Smooth muscle cell (in vitro differentiated cells): ENCODE measurements around the gene SF3B4. TPM values are rescaled to one million over a fixed set of nuclear protein-coding genes. Genes with fewer than 3 reads are reported as not detected.

Experiments
- DNase-seq: peaks from one replicate; lab custom pipeline; 2025; ENCODE audit not compliant: unreplicated experiment; lab: John Stamatoyannopoulos, UW
- H2AFZ ChIP-seq: fragments of 200-600 bp; sonication (generic); 2 replicates; pipeline ENCODE4 v1.6.0; 2016; ENCODE audit warnings: antibody characterized with exemption, low read depth, mild to moderate bottlenecking
- H3F3A ChIP-seq: fragments of 200-600 bp; sonication (generic); 2 replicates; pipeline ENCODE4 v1.6.0; 2017; ENCODE audit warnings: antibody characterized with exemption, low read depth
- H3K27ac ChIP-seq: fragments of 200-600 bp; sonication (generic); 2 replicates; pipeline ENCODE4 v1.5.1; 2016; ENCODE audit warnings: low read depth, mild to moderate bottlenecking
- H3K27me3 ChIP-seq: fragments of 200-600 bp; sonication (generic); 2 replicates; pipeline ENCODE4 v1.6.1; 2016; ENCODE audit warnings: low read depth, mild to moderate bottlenecking
- H3K36me3 ChIP-seq: fragments of 200-600 bp; sonication (generic); 2 replicates; pipeline ENCODE4 v1.5.1; 2016; ENCODE audit warnings: low read depth
- H3K4me1 ChIP-seq: fragments of 200-600 bp; sonication (generic); 2 replicates; pipeline ENCODE4 v1.5.1; 2016; ENCODE audit warnings: low read depth
- H3K4me2 ChIP-seq: fragments of 200-600 bp; sonication (generic); 2 replicates; pipeline ENCODE4 v1.6.0; 2016; ENCODE audit warnings: mild to moderate bottlenecking
- H3K4me3 ChIP-seq: fragments of 200-600 bp; sonication (generic); 2 replicates; pipeline ENCODE4 v1.5.1; 2016; ENCODE audit warnings: mild to moderate bottlenecking
- H3K79me2 ChIP-seq: fragments of 200-600 bp; sonication (generic); 2 replicates; pipeline ENCODE4 v1.6.0; 2016; ENCODE audit warnings: low read depth, mild to moderate bottlenecking
- H3K9ac ChIP-seq: fragments of 200-600 bp; sonication (generic); 2 replicates; pipeline ENCODE4 v1.6.0; 2016; ENCODE audit warnings: low read depth
- H3K9me3 ChIP-seq: fragments of 200-600 bp; sonication (generic); replicated peaks from 2 replicates; pipeline ENCODE4 v1.5.1; 2016; ENCODE audit warnings: low read depth
- H4K20me1 ChIP-seq: fragments of 200-600 bp; sonication (generic); 2 replicates; pipeline ENCODE4 v1.6.0; 2016; ENCODE audit warnings: low read depth
- CTCF ChIP-seq: fragments of 200-600 bp; sonication (generic); IDR thresholded peaks from 2 replicates; pipeline ENCODE4 v1.5.1; 2017; ENCODE audit warnings: borderline replicate concordance, mild to moderate bottlenecking, antibody characterized with exemption; ENCODE audit not compliant: insufficient read depth, poor library complexity, severe bottlenecking
- WGBS: methylation state at CpG from one replicate; pipeline ENCODE4 v1.1.7; 2016; ENCODE audit warnings: low lambda C conversion rate; 5-methylcytosine and 5-hydroxymethylcytosine counted together
- polyA plus RNA-seq: library from polyadenylated mRNA; unstranded; fragments of >200 nt; fragmentation: Nextera tagmentation; extraction: Ambion mirVana; gene quantifications from 2 replicates; pipeline ENCODE4 v1.2.1, GENCODE V29; 2016
- total RNA-seq: library from RNA; depleted of rRNA; stranded (reverse); fragments of >200 nt; gene quantifications from 2 replicates; pipeline ENCODE4 v1.2.3, GENCODE V29; 2014

SF3B4 gene
- total and polyA plus RNA-seq, 2 experiments from 2014 or later: 27.3 to 72.9 TPM

GRCh38 chr1:149934356-149934755, 6.8 kb upstream of the SF3B4 start:
- 98% methylated on average over 2 of the region's 2 CpGs for WGBS
- no peaks in the 10 kb centered on the region for H4K20me1 ChIP-seq
- no peaks in the 10 kb centered on the region for H3F3A ChIP-seq
- peaks cover 13% of the 10 kb centered on the region for H3K4me1 ChIP-seq
- no peaks in the 10 kb centered on the region for H3K36me3 ChIP-seq
- H3K79me2 ChIP-seq: no peaks in the 10 kb centered on the region
- H3K9ac ChIP-seq: no peak overlapping the region
- no peak for DNase-seq
- no peak for TF ChIP-seq CTCF
- H3K4me3 ChIP-seq: no peak overlapping the region
- H2AFZ ChIP-seq: no peak overlapping the region
- no peak overlapping the region for H3K4me2 ChIP-seq
- H3K27ac ChIP-seq: no peak overlapping the region
- no peaks in the 10 kb centered on the region for H3K27me3 ChIP-seq
- no peaks in the 10 kb centered on the region for H3K9me3 ChIP-seq

- Histone ChIP-seq H3K9ac (no peak overlapping the region), H3F3A (peaks cover 8% of the 10 kb centered on the region), H2AFZ (no peak overlapping the region), H4K20me1 (no peaks in the 10 kb centered on the region), H3K4me1 (peaks cover 21% of the 10 kb centered on the region), H3K4me3 (no peak overlapping the region), H3K4me2 (no peak overlapping the region), H3K27me3 (no peaks in the 10 kb centered on the region), H3K79me2 (no peaks in the 10 kb centered on the region), H3K9me3 (no peaks in the 10 kb centered on the region), H3K36me3 (no peaks in the 10 kb centered on the region), H3K27ac (no peak overlapping the region)
- WGBS: 92% methylated on average over 4 of the region's 4 CpGs
- no peak for TF ChIP-seq CTCF
- no peak for DNase-seq
These were observed 5.6 kb upstream of the SF3B4 start for GRCh38 chr1:149933208-149933607.

GRCh38 chr1:149932474-149932873, 4.9 kb upstream of the SF3B4 start:
- Histone ChIP-seq H3K27ac (no peak overlapping the region), H3K4me3 (no peak overlapping the region), H3K27me3 (no peaks in the 10 kb centered on the region), H4K20me1 (no peaks in the 10 kb centered on the region), H3K4me1 (peaks cover 15% of the 10 kb centered on the region), H3K36me3 (no peaks in the 10 kb centered on the region), H3K9me3 (no peaks in the 10 kb centered on the region), H3K79me2 (peaks cover under 1% of the 10 kb centered on the region), H3F3A (peaks cover 8% of the 10 kb centered on the region), H3K9ac (no peak overlapping the region), H3K4me2 (no peak overlapping the region), H2AFZ (no peak overlapping the region)
- no peak for DNase-seq
- WGBS: 99% methylated on average over 8 of the region's 8 CpGs
- TF ChIP-seq CTCF: no peak

GRCh38 chr1:149931212-149931790, 3.7 kb upstream of the SF3B4 start:
- no peak overlapping the region for H2AFZ ChIP-seq
- peaks cover 13% of the 10 kb centered on the region for H3K4me1 ChIP-seq
- TF ChIP-seq CTCF: no peak
- no peak overlapping the region for H3K4me2 ChIP-seq
- H3K27me3 ChIP-seq: no peaks in the 10 kb centered on the region
- no peak overlapping the region for H3K9ac ChIP-seq
- H3K27ac ChIP-seq: no peak overlapping the region
- H3K79me2 ChIP-seq: peaks cover 13% of the 10 kb centered on the region
- DNase-seq: no peak
- H3K9me3 ChIP-seq: no peaks in the 10 kb centered on the region
- no peak overlapping the region for H3K4me3 ChIP-seq
- WGBS: 94% methylated on average over 13 of the region's 13 CpGs
- no peaks in the 10 kb centered on the region for H3K36me3 ChIP-seq
- peaks cover 8% of the 10 kb centered on the region for H3F3A ChIP-seq
- H4K20me1 ChIP-seq: peaks cover 7% of the 10 kb centered on the region
